Testis (tissue), 3 donors: Measurements from ENCODE around the gene SOX6. TPM values are rescaled to one million over a fixed set of nuclear protein-coding genes. Genes with fewer than 3 reads are reported as not detected.

Experiments used
- DNase-seq: peaks from one replicate; pipeline ENCODE4 v3.0.0-alpha.2; 2019
- H3K27ac ChIP-seq, 2 donors: fragments of 200-600 bp; sonication (generic); one replicate each; pipeline ENCODE4 v1.5.1; 2019
- H3K27me3 ChIP-seq: fragments of 200-600 bp; sonication (generic); one replicate; pipeline ENCODE4 v1.5.1; 2019
- H3K36me3 ChIP-seq: fragments of 200-600 bp; sonication (generic); one replicate; pipeline ENCODE4 v1.5.1; 2017; ENCODE audit warnings: low read depth; ENCODE audit errors: missing control alignments
- H3K4me1 ChIP-seq: fragments of 200-600 bp; sonication (generic); one replicate; pipeline ENCODE4 v1.5.1; 2019
- H3K4me3 ChIP-seq, 2 donors: fragments of 200-600 bp; sonication (generic); one replicate each; pipeline ENCODE4 v1.5.1; 2017 to 2019
- H3K9me3 ChIP-seq: fragments of 200-600 bp; sonication (generic); one replicate; pipeline ENCODE4 v1.5.1; 2017
- CTCF ChIP-seq, 3 experiments: fragments of 450-650 bp in 2 of 3; fragments of 200-600 bp in 1 of 3; sonication (generic) in 1 of 3; IDR thresholded peaks; one replicate each; pipeline ENCODE4 v1.5.1; 2016 to 2019; ENCODE audit warnings: antibody characterized with exemption in 3 of 3, mild to moderate bottlenecking in 2 of 3, moderate library complexity in 1 of 3
- POLR2A ChIP-seq: fragments of 450-650 bp; IDR thresholded peaks from one replicate; pipeline ENCODE4 v1.6.1; 2017; ENCODE audit warnings: antibody characterized with exemption, mild to moderate bottlenecking, moderate library complexity
- WGBS, 2 donors: methylation state at CpG; one replicate each; pipeline ENCODE4 v1.1.5; 2018; 5-methylcytosine and 5-hydroxymethylcytosine counted together
- intact Hi-C: fragments of 100-400 bp; cut with DNase I; formaldehyde crosslinking; loops from one replicate; pipeline ENCODE4 v1.15.1; 2023; ENCODE audit warnings: low total_unique reads
- polyA plus RNA-seq: library from polyadenylated mRNA; stranded (reverse); fragments of 350-450 nt; fragmentation: Illumina TruSeq; extraction: RNeasy Lipid Tissue Mini Kit (QIAGEN cat#74804); gene quantifications from one replicate; pipeline ENCODE4 v1.2.3, GENCODE V29; 2014; ENCODE audit warnings: low read depth, low replicate concordance; ENCODE audit not compliant: insufficient read depth
- total RNA-seq, 2 donors: library from RNA; depleted of rRNA; stranded (reverse); fragments of >200 nt; gene quantifications; one replicate each; pipeline ENCODE4 v1.2.3, GENCODE V29; 2016

SOX6 gene
- total and polyA plus RNA-seq, 3 donors from 2014 or later = 39.6 to 74.0 (median 52.3) TPM

- intact Hi-C loops = no loop called here
- H3K27me3 ChIP-seq = no peaks in the 10 kb centered on the region
- no peaks in the 10 kb centered on the region for H3K36me3 ChIP-seq
- TF ChIP-seq CTCF (IDR thresholded peaks at IDR 0.05) (no peak), POLR2A (no peak)
- WGBS, 2 donors = 93 to 94% methylated on average over 3 of the region's 3 CpGs
- no peaks in the 10 kb centered on the region for H3K4me1 ChIP-seq
- no peak for DNase-seq
- no peak overlapping the region for H3K27ac ChIP-seq
- no peaks in the 10 kb centered on the region for H3K9me3 ChIP-seq
- H3K4me3 ChIP-seq = no peak overlapping the region
These were observed 188.4 kb downstream of the SOX6 start for GRCh38 chr11:16167706-16168487.

GRCh38 chr11:16166571-16166970 is 189.8 kb downstream of the SOX6 start:
- WGBS, 2 donors = 84 to 87% methylated on average over 1 of the region's 1 CpG
- no peak for TF ChIP-seq CTCF (IDR thresholded peaks at IDR 0.05)
- no peak for TF ChIP-seq POLR2A
- Histone ChIP-seq H3K27ac (no peak overlapping the region), H3K4me3 (no peak overlapping the region), H3K27me3 (no peaks in the 10 kb centered on the region), H3K36me3 (no peaks in the 10 kb centered on the region), H3K4me1 (no peaks in the 10 kb centered on the region), H3K9me3 (no peaks in the 10 kb centered on the region)
- DNase-seq = no peak
- intact Hi-C loops = no loop called here

GRCh38 chr11:16160146-16160545 is 196.2 kb downstream of the SOX6 start:
- DNase-seq = no peak
- TF ChIP-seq POLR2A (no peak), CTCF (IDR thresholded peaks at IDR 0.05) (no peak)
- Histone ChIP-seq H3K27me3 (no peaks in the 10 kb centered on the region), H3K4me3 (no peak overlapping the region), H3K36me3 (no peaks in the 10 kb centered on the region), H3K27ac (no peak overlapping the region), H3K9me3 (no peaks in the 10 kb centered on the region), H3K4me1 (no peaks in the 10 kb centered on the region)
- intact Hi-C loops = no loop called here
- 92 to 100% methylated on average over 1 of the region's 1 CpG for WGBS, 2 donors

GRCh38 chr11:16158426-16158994 is 197.8 kb downstream of the SOX6 start:
- no peaks in the 10 kb centered on the region for H3K9me3 ChIP-seq
- no peak overlapping the region for H3K4me3 ChIP-seq
- no peaks in the 10 kb centered on the region for H3K36me3 ChIP-seq
- TF ChIP-seq POLR2A (no peak), CTCF (IDR thresholded peaks at IDR 0.05) (no peak)
- H3K27me3 ChIP-seq = no peaks in the 10 kb centered on the region
- intact Hi-C loops = no loop called here
- DNase-seq = no peak
- H3K27ac ChIP-seq = no peak overlapping the region
- no peaks in the 10 kb centered on the region for H3K4me1 ChIP-seq

- no peak overlapping the region for H3K27ac ChIP-seq
- H3K4me1 ChIP-seq = no peaks in the 10 kb centered on the region
- intact Hi-C loops = no loop called here
- no peaks in the 10 kb centered on the region for H3K36me3 ChIP-seq
- TF ChIP-seq CTCF (IDR thresholded peaks at IDR 0.05) (no peak), POLR2A (no peak)
- H3K27me3 ChIP-seq = no peaks in the 10 kb centered on the region
- DNase-seq = no peak
- no peaks in the 10 kb centered on the region for H3K9me3 ChIP-seq
- no peak overlapping the region for H3K4me3 ChIP-seq
These were observed 199.0 kb downstream of the SOX6 start for GRCh38 chr11:16157327-16157726.
